ENCODE data around the gene PAK1.

GRCh38 chr11:77518471-77518870 is 44.6 kb upstream of the PAK1 start:
- TF ChIP-seq CTCF (IDR thresholded peaks at IDR 0.05; ENCODE audit: insufficient read depth, low read length, poor library complexity, severe bottlenecking): no peak
- no peak for TF ChIP-seq EZH2phosphoT487 (conservative IDR thresholded peaks at IDR 0.05; ENCODE audit: low read length)

All from SU-DHL-6 (cell line).